Measurements from ENCODE around the gene GAPVD1.

- TF ChIP-seq CTCF (conservative IDR thresholded peaks at IDR 0.05), result no peak
- TF ChIP-seq ZFX (IDR thresholded peaks at IDR 0.05), result no peak
These were observed 152.0 kb downstream of the GAPVD1 start for GRCh38 chr9:125413579-125413978.
